ENCODE results near the gene NLRP5. TPM values are rescaled to one million over a fixed set of nuclear protein-coding genes. Genes with fewer than 3 reads are reported as not detected.

Gene NLRP5
- total and polyA plus RNA-seq, 2 of the 4 experiments (the other 2 are of a cell fraction) = not detected

DNA sequence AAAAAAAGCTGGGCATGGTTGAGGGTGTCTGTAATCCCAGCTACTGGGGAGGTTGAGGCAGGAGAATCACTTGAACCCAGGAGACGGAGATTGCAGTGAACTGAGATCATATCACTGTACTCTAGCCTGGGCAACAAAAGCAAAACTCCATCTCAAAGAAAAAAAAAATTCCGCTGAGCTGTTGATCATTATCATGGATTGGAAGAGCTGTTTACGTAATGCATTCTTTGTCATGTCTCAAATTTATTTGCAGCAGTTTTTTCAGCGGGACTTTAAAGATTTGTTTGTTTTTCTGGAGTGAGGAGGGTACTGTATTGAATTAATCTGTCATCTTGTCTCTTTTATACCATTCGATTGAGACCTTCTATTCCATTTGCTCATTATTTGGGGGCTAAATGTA is 4.3 kb downstream of the NLRP5 start:
- Histone ChIP-seq H3K27me3 (ENCODE audit: control insufficient read depth, insufficient read depth, low read length) (no peaks in the 10 kb centered on the region), H3K56ac (ENCODE audit: extremely low read depth, insufficient read depth, low read length) (no peak overlapping the region), H3K9ac (ENCODE audit: low read depth, low read length) (no peak overlapping the region), H3K4me1 (ENCODE audit: control insufficient read depth, insufficient read depth, low read length) (no peaks in the 10 kb centered on the region), H3K14ac (replicated peaks; ENCODE audit: low read depth, low read length) (no peak overlapping the region), H3K27ac (ENCODE audit: insufficient read depth, low read length) (no peak overlapping the region), H3K9me3 (ENCODE audit: control insufficient read depth, insufficient read depth, low read length) (peaks cover 20% of the 10 kb centered on the region), H3K4me2 (ENCODE audit: low read depth, low read length) (no peak overlapping the region), H3K4me3 (ENCODE audit: insufficient read depth, low read depth, low read length) (no peak overlapping the region), H3K9me1 (ENCODE audit: insufficient read depth, low read length) (no peaks in the 10 kb centered on the region), H2AK5ac (ENCODE audit: low read depth, low read length) (no peak overlapping the region), H2BK20ac (ENCODE audit: low read depth, low read length) (no peak overlapping the region), H2BK15ac (ENCODE audit: low read depth, low read length) (no peak overlapping the region), H3K18ac (ENCODE audit: low read depth, low read length) (no peak overlapping the region), H3K4ac (ENCODE audit: low read depth, low read length) (no peak overlapping the region), H4K8ac (ENCODE audit: low read depth in 2 of 2, low read length in 2 of 2) (no peak overlapping the region), H2AFZ (replicated peaks; ENCODE audit: low read length, poor library complexity) (no peak overlapping the region), H2AK9ac (replicated peaks; ENCODE audit: low read depth, low read length, poor library complexity) (no peak overlapping the region), H3K23ac (ENCODE audit: low read depth, low read length) (no peak overlapping the region), H2BK120ac (ENCODE audit: low read depth, low read length) (no peak overlapping the region), H4K20me1 (ENCODE audit: insufficient read depth, low read length) (no peaks in the 10 kb centered on the region), H4K5ac (ENCODE audit: low read depth, low read length) (no peak overlapping the region), H2BK5ac (ENCODE audit: low read depth, low read length, poor library complexity, severe bottlenecking) (no peak overlapping the region), H3K79me1 (ENCODE audit: low read depth in 1 of 2, low read length in 2 of 2) (no peaks in the 10 kb centered on the region), H3K36me3 (ENCODE audit: control insufficient read depth, insufficient read depth, low read length) (no peaks in the 10 kb centered on the region), H4K91ac (ENCODE audit: insufficient read depth, low read depth, low read length) (no peak overlapping the region)
- in situ Hi-C loops (cut with MboI; ENCODE audit: low sequenced_read_pairs) (no loop called here), intact Hi-C loops (cut with micrococcal nuclease) (no loop called here), dilution Hi-C loops (cut with HindIII; ENCODE audit: low sequenced_read_pairs, unreplicated experiment) (no loop called here)
- no peak for TF ChIP-seq RAD21 (IDR thresholded peaks at IDR 0.05; ENCODE audit: low read length)
- no peak for TF ChIP-seq SMC3 (IDR thresholded peaks at IDR 0.05; ENCODE audit: low read depth, low read length)
- no peak for TF ChIP-seq POLR2A (IDR thresholded peaks at IDR 0.05; ENCODE audit: low read depth, low read length)
- no peak for TF ChIP-seq BHLHE40 (IDR thresholded peaks at IDR 0.05; ENCODE audit: low read depth, low read length)
- no peak for TF ChIP-seq USF2 (IDR thresholded peaks at IDR 0.05; ENCODE audit: low read depth, low read length)
- TF ChIP-seq MAZ (IDR thresholded peaks at IDR 0.05; ENCODE audit: borderline replicate concordance, low read depth, low read length) = no peak
- POLR2A ChIA-PET (ENCODE audit: unreplicated experiment) = no interaction called here
- CTCF ChIA-PET = no interaction called here
- DNase-seq = no peak
- no peak for ATAC-seq (ENCODE audit: low read depth)
- BruUV-seq (replicated peaks) = no TSS peak
- no CpG with 5 or more reads among the region's 5 CpGs for WGBS, 2 experiments (ENCODE audit: extremely low coverage in 2 of 2, insufficient read length in 1 of 2)
